Spleen (tissue), 11 donors: ENCODE results near the gene MDH1B. TPM values are rescaled to one million over a fixed set of nuclear protein-coding genes. Genes with fewer than 3 reads are reported as not detected.
A peak's percentile ranks its signal among the peaks of the same experiment; 100 is the strongest.

Experiments
- DNase-seq: peaks from one replicate; pipeline ENCODE4 v3.0.0-alpha.2; 2020
- H3K27ac ChIP-seq, 8 donors: fragments of 200-600 bp; sonication (generic) in 7 of 8; 1 replicate in 4 of 8; 2 replicates in 4 of 8; pipeline versions ENCODE4 v1.5.0 to v1.8.0; 2016 to 2021; ENCODE audit warnings: inconsistent platforms in 4 of 8, mild to moderate bottlenecking in 4 of 8, moderate library complexity in 1 of 8
- H3K27me3 ChIP-seq, 7 donors: fragments of 200-600 bp; sonication (generic) in 6 of 7; replicated peaks in 1 of 7; 1 replicate in 4 of 7; 2 replicates in 3 of 7; pipeline versions ENCODE4 v1.5.0 to v1.8.0; 2016 to 2021; ENCODE audit warnings: inconsistent platforms in 3 of 7, mild to moderate bottlenecking in 1 of 7
- H3K36me3 ChIP-seq, 6 donors: fragments of 200-600 bp; sonication (generic) in 5 of 6; 1 replicate in 4 of 6; 2 replicates in 2 of 6; pipeline versions ENCODE4 v1.5.0 to v1.8.0; 2016 to 2021; ENCODE audit warnings: inconsistent platforms in 2 of 6
- H3K4me1 ChIP-seq, 6 donors: fragments of 200-600 bp; sonication (generic) in 5 of 6; 1 replicate in 3 of 6; 2 replicates in 3 of 6; pipeline versions ENCODE4 v1.5.0 to v1.8.0; 2016 to 2021; ENCODE audit warnings: inconsistent platforms in 3 of 6
- H3K4me3 ChIP-seq, 8 donors: fragments of 200-600 bp; sonication (generic) in 7 of 8; 1 replicate in 4 of 8; 2 replicates in 4 of 8; pipeline versions ENCODE4 v1.5.0 to v1.8.0; 2016 to 2021; ENCODE audit warnings: inconsistent platforms in 4 of 8, mild to moderate bottlenecking in 4 of 8, moderate library complexity in 2 of 8
- H3K9me3 ChIP-seq, 8 donors: fragments of 200-600 bp; sonication (generic) in 7 of 8; 1 replicate in 4 of 8; 2 replicates in 4 of 8; pipeline versions ENCODE4 v1.5.0 to v1.8.0; 2016 to 2021; ENCODE audit warnings: inconsistent platforms in 4 of 8
- CTCF ChIP-seq, 11 experiments: fragments of 200-600 bp in 7 of 11; fragments of 450-650 bp in 4 of 11; sonication (generic) in 4 of 11; IDR thresholded peaks in 8 of 11; conservative IDR thresholded peaks in 3 of 11; 1 replicate in 7 of 11; 2 replicates in 4 of 11; pipeline versions ENCODE4 v1.4.0 to v1.8.0; 2016 to 2021; ENCODE audit warnings: antibody characterized with exemption in 11 of 11, inconsistent platforms in 4 of 11, mild to moderate bottlenecking in 1 of 11
- POLR2A ChIP-seq, 3 donors: fragments of 450-650 bp; IDR thresholded peaks; one replicate each; pipeline ENCODE4 v1.5.1; 2017; ENCODE audit warnings: antibody characterized with exemption in 3 of 3, mild to moderate bottlenecking in 1 of 3
- POLR2AphosphoS5 ChIP-seq, 3 donors: sonication (generic); formaldehyde crosslinking; IDR thresholded peaks; one replicate each; pipeline ENCODE4 v1.5.1; 2017; ENCODE audit warnings: antibody characterized with exemption in 3 of 3
- WGBS, 5 donors: extraction: QIAGEN DNeasy Blood & Tissue Kit in 3 of 5; methylation state at CpG; one replicate each; pipeline versions ENCODE4 v1.1.5 to v1.1.7; 2013 to 2018; 5-methylcytosine and 5-hydroxymethylcytosine counted together
- intact Hi-C: fragments of 100-400 bp; cut with DNase I; formaldehyde crosslinking; loops from one replicate; pipeline ENCODE4 v1.15.0; 2023; ENCODE audit warnings: low total_unique reads
- polyA plus RNA-seq, 3 donors: library from polyadenylated mRNA; stranded (reverse); fragments of 200-250 nt; gene quantifications; one replicate each; pipeline ENCODE4 v1.2.1, GENCODE V29; 2013
- total RNA-seq, 7 donors: library from RNA; depleted of rRNA in 3 of 7; stranded (reverse); fragments of >200 nt in 3 of 7; fragmentation: NEBNext Ultra II Directional in 4 of 7; extraction: Animal tissue kit (Norgen Biotek cat#: 25700) in 4 of 7; gene quantifications; one replicate each; pipeline versions ENCODE4 v1.1.0 to v1.2.1, GENCODE V29; 2016 to 2021
- donor health status: healthy with polysubstance abuse.
- donor health status: DM: no; HTN: no; CAD: no; lungs with moderate emphysema.
- donor health status: DM: no; HTN: no; CAD: no.
- donor health status: Bipolar disorder and iron deficiency.
- donor health status: healthy.
- donor health status: DM: no; HTN: no; CAD: no.
- donor health status: DM: yes; HTN: yes; CAD: no.

Gene MDH1B
- total and polyA plus RNA-seq, 10 donors: 0.10 to 2.4 (median 0.34) TPM; not detected in 2

- peaks cover 5 to 100% (median 78%) of the 10 kb centered on the region in 6 donors for H3K36me3 ChIP-seq
- DNase-seq: no peak
- H3K27ac ChIP-seq: no peak overlapping the region
- H3K27me3 ChIP-seq: no peaks in the 10 kb centered on the region
- H3K9me3 ChIP-seq: peaks cover 6 to 41% (median 34%) of the 10 kb centered on the region in 8 donors
- TF ChIP-seq POLR2AphosphoS5 (IDR thresholded peaks at IDR 0.05): no peak
- TF ChIP-seq CTCF (IDR thresholded peaks at IDR 0.05 in 8 of 11, conservative IDR thresholded peaks at IDR 0.05 in 3 of 11): no peak
- no peak for TF ChIP-seq POLR2A (IDR thresholded peaks at IDR 0.05)
- H3K4me1 ChIP-seq: no peaks in the 10 kb centered on the region
- intact Hi-C loops: no loop called here
- no peak overlapping the region for H3K4me3 ChIP-seq
Observed at GRCh38 chr2:206776432-206776831, 11.3 kb upstream of the MDH1B start.

GRCh38 chr2:206774871-206775270 lies 9.7 kb upstream of the MDH1B start:
- H3K9me3 ChIP-seq: peaks cover 3 to 26% (median 22%) of the 10 kb centered on the region in 8 donors
- no peak overlapping the region for H3K27ac ChIP-seq
- DNase-seq: no peak
- H3K4me3 ChIP-seq: no peak overlapping the region
- H3K36me3 ChIP-seq: peaks cover 5 to 100% (median 82%) of the 10 kb centered on the region in 6 donors
- TF ChIP-seq CTCF (IDR thresholded peaks at IDR 0.05 in 8 of 11, conservative IDR thresholded peaks at IDR 0.05 in 3 of 11): no peak
- no peak for TF ChIP-seq POLR2A (IDR thresholded peaks at IDR 0.05)
- H3K4me1 ChIP-seq: peaks cover 0 to under 1% (median 0%) of the 10 kb centered on the region in 6 donors
- intact Hi-C loops: no loop called here
- WGBS, 5 donors: 91 to 97% (median 93%) methylated on average over 1 of the region's 1 CpG
- no peaks in the 10 kb centered on the region for H3K27me3 ChIP-seq

- Histone ChIP-seq H3K4me1 (peaks cover 20 to 53% (median 44%) of the 10 kb centered on the region in 6 donors), H3K9me3 (no peaks in the 10 kb centered on the region), H3K27ac (peak overlapping the region in 7 of 8 donors; percentile 36 to 92 (median 87)), H3K27me3 (peaks cover 0 to 16% (median 0%) of the 10 kb centered on the region in 7 donors), H3K4me3 (peak overlapping the region; percentile 68 to 96 (median 82)), H3K36me3 (peaks cover 0 to 46% (median 19%) of the 10 kb centered on the region in 6 donors)
- DNase-seq: no peak
- TF ChIP-seq POLR2A (IDR thresholded peaks at IDR 0.05): no peak
- TF ChIP-seq POLR2AphosphoS5 (IDR thresholded peaks at IDR 0.05): no peak
- TF ChIP-seq CTCF (IDR thresholded peaks at IDR 0.05 in 8 of 11, conservative IDR thresholded peaks at IDR 0.05 in 3 of 11): no peak
- 37 to 44% (median 38%) methylated on average over 12 of the region's 12 CpGs for WGBS, 5 donors
- intact Hi-C loops: no loop called here
Observed at GRCh38 chr2:206766057-206766930, 1.2 kb upstream of the MDH1B start.

- 10 to 12% (median 10%) methylated on average over 18 of the region's 18 CpGs for WGBS, 5 donors
- peaks cover 0 to 16% (median 0%) of the 10 kb centered on the region in 7 donors for H3K27me3 ChIP-seq
- intact Hi-C loops: no loop called here
- peak overlapping the region; percentile 36 to 92 (median 85) for H3K27ac ChIP-seq
- no peaks in the 10 kb centered on the region for H3K9me3 ChIP-seq
- peaks cover 0 to 31% (median 8%) of the 10 kb centered on the region in 6 donors for H3K36me3 ChIP-seq
- no peak for TF ChIP-seq CTCF (IDR thresholded peaks at IDR 0.05 in 8 of 11, conservative IDR thresholded peaks at IDR 0.05 in 3 of 11)
- no peak for TF ChIP-seq POLR2A (IDR thresholded peaks at IDR 0.05)
- no peak for TF ChIP-seq POLR2AphosphoS5 (IDR thresholded peaks at IDR 0.05)
- H3K4me1 ChIP-seq: peaks cover 20 to 52% (median 44%) of the 10 kb centered on the region in 6 donors
- H3K4me3 ChIP-seq: peak overlapping the region; percentile 68 to 96 (median 82)
- DNase-seq: no peak
Observed at GRCh38 chr2:206764673-206765241, 371 bp downstream of the MDH1B start.
